ENCODE results near the gene CASP10.
A peak's percentile ranks its signal among the peaks of the same experiment; 100 is the strongest.

CASP10 gene

GRCh38 chr2:201200345-201200744 lies 17.4 kb downstream of the CASP10 start:
- DNase-seq (no peak), ATAC-seq (no peak)
- Mint-ChIP-seq H3K4me1 (peaks cover 21% of the 10 kb centered on the region), H3K27ac (no peak overlapping the region), H3K9me3 (no peaks in the 10 kb centered on the region), H3K27me3 (no peaks in the 10 kb centered on the region), H3K36me3 (ENCODE audit: low read depth) (peaks cover 40% of the 10 kb centered on the region), H3K4me3 (no peak overlapping the region)

DNA sequence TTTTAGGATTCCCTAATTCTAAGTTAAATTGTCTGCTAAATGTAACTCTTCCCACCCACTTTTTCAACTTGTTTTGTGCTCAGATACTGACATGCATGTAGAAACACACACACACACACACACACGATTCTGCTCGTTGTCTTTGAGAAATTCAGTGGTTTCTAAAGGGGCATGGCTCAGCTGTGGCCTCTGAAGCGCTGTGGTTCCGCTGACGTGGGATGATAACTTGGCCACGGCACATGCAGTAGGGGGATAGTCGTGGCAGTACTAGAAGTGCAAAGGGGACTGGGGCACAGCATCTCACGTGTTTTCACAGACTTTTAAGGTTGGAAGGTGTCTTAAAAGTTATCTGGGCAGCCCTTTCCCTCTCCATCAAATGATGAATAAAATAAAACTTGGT lies 18.4 kb downstream of the CASP10 start:
- Mint-ChIP-seq H3K36me3 (ENCODE audit: low read depth) (peaks cover 31% of the 10 kb centered on the region), H3K4me3 (no peak overlapping the region), H3K27me3 (no peaks in the 10 kb centered on the region), H3K9me3 (no peaks in the 10 kb centered on the region), H3K4me1 (peaks cover 17% of the 10 kb centered on the region), H3K27ac (no peak overlapping the region)
- no peak for DNase-seq
- no peak for ATAC-seq

DNA sequence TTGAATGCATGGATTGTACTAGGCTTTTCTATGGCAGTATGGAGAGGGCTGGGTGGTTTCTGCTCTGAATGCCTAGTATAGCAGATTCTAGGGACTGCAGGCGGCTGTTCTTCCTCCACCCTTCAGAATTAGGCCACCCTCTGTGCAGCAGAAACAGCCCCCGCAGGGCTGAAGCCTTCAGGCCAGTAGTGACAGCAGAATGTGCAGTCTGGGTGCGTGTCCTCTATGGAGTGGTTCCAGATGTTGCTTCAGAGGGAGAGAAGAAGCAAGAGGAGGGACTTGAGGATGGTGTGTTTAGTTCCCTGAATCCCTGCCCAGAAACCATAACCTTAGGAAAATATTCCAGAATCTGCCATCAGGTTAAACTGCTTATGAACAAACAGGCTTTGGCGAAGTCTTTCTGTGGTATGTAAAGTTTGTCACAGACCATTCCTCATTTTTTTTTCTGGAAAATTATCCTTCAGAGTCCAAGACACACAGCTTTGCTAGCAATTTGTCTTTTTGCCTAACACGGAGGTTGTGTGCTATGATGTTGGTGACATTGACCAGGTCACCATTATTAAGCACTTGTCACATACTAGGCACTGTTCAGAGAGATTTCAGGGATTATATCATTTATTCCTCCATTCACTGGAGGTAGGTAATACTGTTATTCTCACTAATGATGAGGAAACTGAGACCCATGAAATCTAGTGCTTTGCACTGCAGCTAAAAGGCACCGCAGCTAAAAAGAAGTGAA lies 21.1 kb downstream of the CASP10 start:
- no peak overlapping the region for H3K27ac Mint-ChIP-seq
- no peaks in the 10 kb centered on the region for H3K27me3 Mint-ChIP-seq
- no peak overlapping the region for H3K4me3 Mint-ChIP-seq
- ATAC-seq (no peak), DNase-seq (no peak)
- peaks cover 26% of the 10 kb centered on the region for H3K36me3 Mint-ChIP-seq (ENCODE audit: low read depth)
- H3K9me3 Mint-ChIP-seq, result no peaks in the 10 kb centered on the region
- peaks cover 19% of the 10 kb centered on the region for H3K4me1 Mint-ChIP-seq

DNA sequence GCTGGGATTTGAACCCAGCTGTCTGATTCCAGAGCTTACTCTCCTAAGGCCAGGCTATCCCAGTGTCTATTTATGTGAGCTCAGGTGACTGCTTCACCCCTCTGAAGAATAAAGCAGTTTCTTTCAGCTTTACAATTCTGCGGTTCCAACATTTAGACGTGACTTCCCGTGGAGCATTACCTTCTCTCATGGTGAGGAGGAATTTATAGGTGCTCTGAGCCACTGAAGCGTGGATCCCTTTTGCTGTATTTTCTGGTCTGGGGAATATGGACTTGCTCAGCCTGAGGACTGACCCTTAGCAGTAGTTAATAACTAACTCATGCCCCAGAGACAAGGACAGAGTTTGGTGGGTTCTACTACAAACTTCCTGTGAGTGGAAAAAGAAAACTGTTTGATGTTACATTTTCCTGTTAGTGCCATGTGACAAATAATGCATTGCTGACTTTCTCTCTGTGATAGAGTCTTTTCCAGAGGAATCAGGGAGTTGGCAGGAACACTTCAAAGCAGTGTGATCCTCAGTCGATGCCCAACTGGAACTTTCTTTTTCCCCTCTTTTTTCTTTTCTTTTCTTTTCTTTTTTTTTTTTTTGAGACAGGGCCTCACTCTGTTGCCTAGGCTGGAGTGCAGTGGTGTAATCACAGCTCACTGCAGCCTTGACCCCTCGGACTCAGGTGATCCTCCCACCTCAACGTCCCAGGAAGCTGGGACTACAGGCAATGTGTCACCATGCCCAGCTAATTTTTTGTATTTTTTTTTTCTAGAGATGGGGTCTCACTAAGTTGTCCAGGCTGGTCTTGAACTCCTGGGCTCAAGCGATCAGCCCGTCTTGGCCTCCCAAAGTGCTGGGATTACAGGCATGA lies 21.9 kb downstream of the CASP10 start:
- DNase-seq (no peak), ATAC-seq (no peak)
- Mint-ChIP-seq H3K27ac (peak overlapping the region; percentile 1), H3K36me3 (ENCODE audit: low read depth) (peaks cover 27% of the 10 kb centered on the region), H3K9me3 (no peaks in the 10 kb centered on the region), H3K27me3 (no peaks in the 10 kb centered on the region), H3K4me1 (peaks cover 21% of the 10 kb centered on the region), H3K4me3 (no peak overlapping the region)

DNA sequence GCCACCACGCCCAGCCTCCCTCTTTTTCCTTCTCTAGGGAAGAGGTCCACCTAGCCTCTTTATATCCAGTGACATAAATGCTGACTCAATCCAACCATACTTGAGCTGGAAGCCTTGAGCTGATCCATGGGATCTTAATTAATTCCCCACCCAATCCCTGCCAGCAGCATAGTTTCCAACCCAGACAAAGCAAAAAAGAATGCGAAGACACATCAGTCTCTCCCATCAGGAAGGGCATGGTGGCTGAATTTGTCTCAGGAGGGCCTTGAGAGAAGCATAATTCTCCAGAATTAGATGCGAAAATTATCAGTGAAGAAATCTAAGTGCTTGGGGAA lies 22.5 kb downstream of the CASP10 start:
- H3K27me3 Mint-ChIP-seq, result no peaks in the 10 kb centered on the region
- ATAC-seq, result no peak
- no peaks in the 10 kb centered on the region for H3K9me3 Mint-ChIP-seq
- H3K36me3 Mint-ChIP-seq (ENCODE audit: low read depth), result peaks cover 27% of the 10 kb centered on the region
- no peak overlapping the region for H3K4me3 Mint-ChIP-seq
- no peak for DNase-seq
- no peak overlapping the region for H3K27ac Mint-ChIP-seq
- peaks cover 26% of the 10 kb centered on the region for H3K4me1 Mint-ChIP-seq

GRCh38 chr2:201208563-201209252 lies 25.8 kb downstream of the CASP10 start:
- Mint-ChIP-seq H3K9me3 (no peaks in the 10 kb centered on the region), H3K36me3 (ENCODE audit: low read depth) (peaks cover 22% of the 10 kb centered on the region), H3K4me3 (no peak overlapping the region), H3K27ac (peak overlapping the region; percentile 66), H3K27me3 (no peaks in the 10 kb centered on the region), H3K4me1 (peaks cover 21% of the 10 kb centered on the region)
- no peak for DNase-seq
- no peak for ATAC-seq

DNA sequence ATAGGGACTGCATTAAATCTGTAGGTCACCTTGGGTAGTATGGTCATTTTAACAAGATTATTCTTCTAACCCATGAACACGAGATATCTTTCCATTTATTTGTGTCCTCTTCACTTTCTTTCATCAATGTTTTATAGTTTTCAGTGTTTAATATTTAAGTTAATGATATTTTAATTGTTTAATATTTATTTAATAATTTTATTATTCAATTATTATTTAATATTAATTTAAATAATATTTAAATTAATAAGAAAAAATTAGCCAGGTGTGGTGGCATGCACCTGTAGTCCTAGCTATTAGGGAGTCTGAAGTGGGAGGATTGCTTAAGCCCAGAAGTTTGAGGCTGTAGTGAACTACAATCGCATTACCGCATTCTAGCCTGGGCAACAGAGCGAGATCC lies 33.0 kb downstream of the CASP10 start:
- Mint-ChIP-seq H3K27me3 (no peaks in the 10 kb centered on the region), H3K36me3 (ENCODE audit: low read depth) (peaks cover 13% of the 10 kb centered on the region), H3K4me1 (peaks cover 35% of the 10 kb centered on the region), H3K4me3 (no peak overlapping the region), H3K9me3 (no peaks in the 10 kb centered on the region), H3K27ac (no peak overlapping the region)
- ATAC-seq (no peak), DNase-seq (no peak)

DNA sequence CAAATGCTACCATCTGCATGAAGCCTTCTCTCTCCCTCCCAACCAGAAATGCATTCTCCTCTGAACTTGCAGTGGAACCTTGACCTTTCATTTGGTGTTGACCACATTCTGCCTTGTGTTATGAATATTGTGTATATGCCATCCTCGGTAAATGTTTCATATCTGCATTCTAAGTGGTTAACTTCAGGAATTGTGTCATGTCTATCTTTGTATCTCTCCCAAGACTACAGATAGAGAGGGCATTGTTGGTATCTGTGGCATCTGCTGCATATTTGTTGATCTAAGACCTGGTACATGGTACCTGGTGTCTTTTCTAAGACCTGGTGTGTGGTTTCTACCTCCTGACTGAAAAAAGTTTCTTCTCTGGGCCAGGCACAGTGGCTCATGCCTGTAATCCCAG lies 34.0 kb downstream of the CASP10 start:
- no peak overlapping the region for H3K27ac Mint-ChIP-seq

DNA sequence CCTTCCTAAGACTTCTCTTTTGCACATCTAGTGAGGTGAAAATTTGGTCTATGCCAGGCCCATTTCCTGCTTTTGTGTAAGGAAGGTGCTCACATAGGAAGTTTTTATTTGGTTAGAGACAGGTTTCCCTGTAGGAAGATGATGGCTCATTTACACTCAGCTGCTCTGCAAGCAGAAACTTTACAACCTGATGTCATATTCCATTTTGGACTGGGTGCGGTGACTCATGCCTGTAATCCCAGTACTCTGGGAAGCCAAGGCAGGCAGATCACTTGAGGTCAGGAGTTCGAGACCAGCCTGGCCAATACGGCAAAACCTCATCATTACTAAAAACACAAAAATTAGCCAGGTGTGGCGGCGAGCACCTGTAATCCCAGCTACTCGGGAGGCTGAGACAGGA lies 35.8 kb downstream of the CASP10 start:
- H3K9me3 Mint-ChIP-seq, result no peaks in the 10 kb centered on the region
- H3K27me3 Mint-ChIP-seq, result no peaks in the 10 kb centered on the region
- H3K36me3 Mint-ChIP-seq (ENCODE audit: low read depth), result peaks cover 11% of the 10 kb centered on the region
- DNase-seq, result no peak
- no peak for ATAC-seq
- peak overlapping the region; percentile 16 for H3K27ac Mint-ChIP-seq
- H3K4me1 Mint-ChIP-seq, result peaks cover 54% of the 10 kb centered on the region
- H3K4me3 Mint-ChIP-seq, result no peak overlapping the region

More for the DNA sequence above, 34.0 kb downstream of the CASP10 start:
- peak; percentile 48 for ATAC-seq
- H3K4me1 Mint-ChIP-seq, result peaks cover 42% of the 10 kb centered on the region
- H3K27me3 Mint-ChIP-seq, result no peaks in the 10 kb centered on the region
- no peak overlapping the region for H3K4me3 Mint-ChIP-seq
- peaks cover 11% of the 10 kb centered on the region for H3K36me3 Mint-ChIP-seq (ENCODE audit: low read depth)
- DNase-seq, result no peak
- no peaks in the 10 kb centered on the region for H3K9me3 Mint-ChIP-seq

DNA sequence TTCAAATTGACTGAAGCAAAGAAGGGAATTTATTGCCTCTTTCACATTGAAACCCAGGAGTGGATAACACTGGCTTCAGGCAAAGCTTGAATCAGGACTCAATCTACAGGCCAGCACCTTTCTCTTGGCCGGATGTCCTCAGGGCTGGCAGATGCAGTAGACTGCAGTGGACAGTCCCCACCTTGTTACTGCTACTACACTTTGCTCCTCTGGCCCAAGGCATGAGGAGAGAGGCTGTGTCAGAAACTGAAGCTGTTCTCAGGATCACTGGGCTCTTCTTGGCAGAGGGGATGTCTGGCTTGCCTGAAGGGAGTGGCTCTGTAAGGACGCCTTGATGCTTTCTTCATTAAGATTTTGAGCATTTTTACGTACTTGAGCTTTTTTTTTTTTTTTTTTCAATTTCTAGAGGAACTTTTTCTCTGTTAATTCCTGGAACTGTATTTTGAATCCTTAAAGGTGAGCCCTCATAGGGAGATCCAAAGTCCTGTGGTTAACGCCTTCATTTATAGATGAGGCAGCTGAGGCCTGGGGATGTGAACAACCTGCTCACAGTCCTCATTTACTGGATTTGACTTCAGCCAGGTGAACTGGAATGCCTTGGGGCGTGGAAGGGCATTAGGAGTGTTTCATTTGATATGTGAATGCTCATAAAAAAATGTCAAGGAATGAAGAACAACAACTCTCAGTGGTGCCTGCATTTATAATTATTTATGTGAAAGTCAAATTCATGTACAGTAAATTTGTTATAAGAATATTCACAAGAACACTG lies 36.6 kb downstream of the CASP10 start:
- Mint-ChIP-seq H3K9me3 (no peaks in the 10 kb centered on the region), H3K36me3 (ENCODE audit: low read depth) (peaks cover 11% of the 10 kb centered on the region), H3K27me3 (no peaks in the 10 kb centered on the region), H3K4me1 (peaks cover 55% of the 10 kb centered on the region), H3K4me3 (no peak overlapping the region), H3K27ac (peak overlapping the region; percentile 50)
- no peak for ATAC-seq
- no peak for DNase-seq

GRCh38 chr2:201220102-201220570 lies 37.2 kb downstream of the CASP10 start:
- no peaks in the 10 kb centered on the region for H3K27me3 Mint-ChIP-seq
- DNase-seq (no peak), ATAC-seq (no peak)
- peak overlapping the region; percentile 59 for H3K27ac Mint-ChIP-seq
- peaks cover 58% of the 10 kb centered on the region for H3K4me1 Mint-ChIP-seq
- H3K9me3 Mint-ChIP-seq, result no peaks in the 10 kb centered on the region
- no peak overlapping the region for H3K4me3 Mint-ChIP-seq
- H3K36me3 Mint-ChIP-seq (ENCODE audit: low read depth), result peaks cover 11% of the 10 kb centered on the region

- H3K4me3 Mint-ChIP-seq, result no peak overlapping the region
- H3K9me3 Mint-ChIP-seq, result no peaks in the 10 kb centered on the region
- peaks cover 53% of the 10 kb centered on the region for H3K4me1 Mint-ChIP-seq
- ATAC-seq, result no peak
- DNase-seq, result no peak
- no peaks in the 10 kb centered on the region for H3K27me3 Mint-ChIP-seq
- peaks cover 4% of the 10 kb centered on the region for H3K36me3 Mint-ChIP-seq (ENCODE audit: low read depth)
- H3K27ac Mint-ChIP-seq, result no peak overlapping the region
These were observed 40.4 kb downstream of the CASP10 start for GRCh38 chr2:201223089-201224073.

GRCh38 chr2:201228271-201228911 lies 45.5 kb downstream of the CASP10 start:
- Mint-ChIP-seq H3K9me3 (no peaks in the 10 kb centered on the region), H3K27ac (peak overlapping the region; percentile 71), H3K36me3 (ENCODE audit: low read depth) (no peaks in the 10 kb centered on the region), H3K4me3 (no peak overlapping the region), H3K27me3 (no peaks in the 10 kb centered on the region), H3K4me1 (peaks cover 56% of the 10 kb centered on the region)
- DNase-seq, result no peak
- no peak for ATAC-seq
